ENCODE results near the gene FOXF1. TPM values are rescaled to one million over a fixed set of nuclear protein-coding genes. Genes with fewer than 3 reads are reported as not detected.

The FOXF1 gene
- total and polyA plus RNA-seq, 4 donors, result 12.2 to 34.4 (median 19.1) TPM

DNA sequence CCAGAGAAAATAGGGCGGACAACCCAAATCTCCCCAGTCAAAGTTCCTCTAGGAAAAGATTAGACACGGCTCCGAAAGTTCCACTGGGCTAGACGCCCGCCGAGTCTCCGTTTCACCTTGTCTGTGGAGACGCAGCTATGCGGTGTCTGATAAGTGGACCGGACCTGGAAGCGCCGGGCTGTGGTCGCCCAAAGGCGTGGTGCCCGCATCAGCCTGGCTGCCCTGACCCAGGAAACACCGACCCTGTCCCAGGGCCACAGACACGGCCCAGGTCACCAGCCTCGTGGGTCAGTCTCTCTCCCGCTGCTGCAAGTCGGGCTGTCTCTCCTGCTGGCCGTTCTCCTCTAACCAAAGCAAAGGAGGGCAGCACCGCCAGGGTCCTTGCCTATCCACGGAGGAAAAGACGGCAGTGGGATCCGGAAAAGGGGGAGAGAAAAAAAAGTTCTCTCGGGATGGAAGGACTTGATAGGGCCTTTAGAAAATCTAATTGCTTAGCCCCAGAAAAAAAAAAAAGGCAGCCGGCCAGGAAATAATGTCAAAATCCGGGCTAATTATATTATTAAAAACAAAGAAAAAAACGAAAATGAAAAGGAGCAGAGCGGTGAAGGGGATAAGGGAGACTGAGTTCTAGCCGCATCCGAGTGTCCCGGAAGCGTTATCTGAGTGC, 13.9 kb upstream of the FOXF1 start:
- H3K9ac ChIP-seq (ENCODE audit: insufficient read depth in 1 of 2, low read length in 2 of 2), result peak overlapping the region in 1 of 2 donors; percentile 19
- no peaks in the 10 kb centered on the region for H3K9me3 ChIP-seq (ENCODE audit: control insufficient read depth in 4 of 4, insufficient read depth in 3 of 4, low read length in 3 of 4)
- no peaks in the 10 kb centered on the region for H3K36me3 ChIP-seq (ENCODE audit: control insufficient read depth in 4 of 4, insufficient read depth in 4 of 4, low read length in 4 of 4)
- WGBS, 2 donors, result 11 to 16% methylated on average over 34 of the region's 34 CpGs
- H3K4me1 ChIP-seq (ENCODE audit: control insufficient read depth in 5 of 5, insufficient read depth in 5 of 5, low read length in 5 of 5), result peaks cover 0 to 27% (median 0%) of the 10 kb centered on the region in 5 donors
- peak overlapping the region in 1 of 2 donors; percentile 89 for H3K27ac ChIP-seq (ENCODE audit: low read depth in 1 of 2, low read length in 1 of 2)
- DNase-seq (no peak), ATAC-seq (ENCODE audit: insufficient read depth, low FRiP score) (no peak)
- peaks cover 4 to 82% (median 28%) of the 10 kb centered on the region in 3 donors for H3K27me3 ChIP-seq (ENCODE audit: control insufficient read depth in 3 of 3, insufficient read depth in 3 of 3, low read length in 2 of 3)
- peak overlapping the region; percentile 30 for H3K4me3 ChIP-seq
- TF ChIP-seq, protein P1, sequence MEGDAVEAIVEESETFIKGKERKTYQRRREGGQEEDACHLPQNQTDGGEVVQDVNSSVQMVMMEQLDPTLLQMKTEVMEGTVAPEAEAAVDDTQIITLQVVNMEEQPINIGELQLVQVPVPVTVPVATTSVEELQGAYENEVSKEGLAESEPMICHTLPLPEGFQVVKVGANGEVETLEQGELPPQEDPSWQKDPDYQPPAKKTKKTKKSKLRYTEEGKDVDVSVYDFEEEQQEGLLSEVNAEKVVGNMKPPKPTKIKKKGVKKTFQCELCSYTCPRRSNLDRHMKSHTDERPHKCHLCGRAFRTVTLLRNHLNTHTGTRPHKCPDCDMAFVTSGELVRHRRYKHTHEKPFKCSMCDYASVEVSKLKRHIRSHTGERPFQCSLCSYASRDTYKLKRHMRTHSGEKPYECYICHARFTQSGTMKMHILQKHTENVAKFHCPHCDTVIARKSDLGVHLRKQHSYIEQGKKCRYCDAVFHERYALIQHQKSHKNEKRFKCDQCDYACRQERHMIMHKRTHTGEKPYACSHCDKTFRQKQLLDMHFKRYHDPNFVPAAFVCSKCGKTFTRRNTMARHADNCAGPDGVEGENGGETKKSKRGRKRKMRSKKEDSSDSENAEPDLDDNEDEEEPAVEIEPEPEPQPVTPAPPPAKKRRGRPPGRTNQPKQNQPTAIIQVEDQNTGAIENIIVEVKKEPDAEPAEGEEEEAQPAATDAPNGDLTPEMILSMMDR (IDR thresholded peaks at IDR 0.05; ENCODE audit: control extremely low read depth, extremely low read depth), result no peak

DNA sequence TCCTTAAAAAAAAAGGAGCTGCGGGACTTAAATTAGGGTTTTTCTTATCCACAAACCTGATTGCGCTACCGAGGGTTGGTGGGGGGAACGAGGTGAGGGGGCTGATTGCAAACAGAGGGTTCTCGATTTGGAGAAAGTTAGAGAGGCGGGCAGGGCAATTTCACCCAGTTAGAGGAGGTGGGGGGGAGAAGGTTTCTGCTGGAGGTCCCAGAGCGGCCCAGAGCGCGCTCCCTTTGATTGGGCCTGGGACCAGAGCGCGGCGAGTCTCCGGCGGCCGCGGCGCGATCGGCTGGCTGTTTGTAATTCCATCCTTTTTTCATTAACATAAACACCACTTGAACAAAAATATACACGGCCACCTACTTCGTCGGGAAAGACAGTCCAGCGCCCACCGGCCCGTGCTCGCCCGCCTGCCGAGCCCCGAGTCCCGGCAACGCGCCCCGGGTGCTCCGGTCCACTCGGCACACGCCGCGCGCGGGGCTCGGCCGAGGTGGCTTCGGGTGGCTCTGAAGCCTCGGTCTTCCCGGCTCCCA, 13.3 kb upstream of the FOXF1 start:
- H3K4me3 ChIP-seq, result peak overlapping the region; percentile 30
- DNase-seq (peak; percentile 46 to 59 (median 56)), ATAC-seq (ENCODE audit: insufficient read depth, low FRiP score) (no peak)
- H3K9me3 ChIP-seq (ENCODE audit: control insufficient read depth in 4 of 4, insufficient read depth in 3 of 4, low read length in 3 of 4), result peaks cover 0 to 2% (median 0%) of the 10 kb centered on the region in 4 donors
- H3K27ac ChIP-seq (ENCODE audit: low read depth in 1 of 2, low read length in 1 of 2), result peak overlapping the region in 1 of 2 donors; percentile 78
- peaks cover 4 to 82% (median 30%) of the 10 kb centered on the region in 3 donors for H3K27me3 ChIP-seq (ENCODE audit: control insufficient read depth in 3 of 3, insufficient read depth in 3 of 3, low read length in 2 of 3)
- TF ChIP-seq, protein P1 (IDR thresholded peaks at IDR 0.05; ENCODE audit: control extremely low read depth, extremely low read depth), result no peak
- 6% methylated on average over 45 of the region's 45 CpGs for WGBS, 2 donors
- H3K4me1 ChIP-seq (ENCODE audit: control insufficient read depth in 5 of 5, insufficient read depth in 5 of 5, low read length in 5 of 5), result peaks cover 0 to 27% (median 0%) of the 10 kb centered on the region in 5 donors
- H3K36me3 ChIP-seq (ENCODE audit: control insufficient read depth in 4 of 4, insufficient read depth in 4 of 4, low read length in 4 of 4), result peaks cover 0 to 2% (median 0%) of the 10 kb centered on the region in 4 donors
- H3K9ac ChIP-seq (ENCODE audit: insufficient read depth in 1 of 2, low read length in 2 of 2), result peak overlapping the region in 1 of 2 donors; percentile 19

DNA sequence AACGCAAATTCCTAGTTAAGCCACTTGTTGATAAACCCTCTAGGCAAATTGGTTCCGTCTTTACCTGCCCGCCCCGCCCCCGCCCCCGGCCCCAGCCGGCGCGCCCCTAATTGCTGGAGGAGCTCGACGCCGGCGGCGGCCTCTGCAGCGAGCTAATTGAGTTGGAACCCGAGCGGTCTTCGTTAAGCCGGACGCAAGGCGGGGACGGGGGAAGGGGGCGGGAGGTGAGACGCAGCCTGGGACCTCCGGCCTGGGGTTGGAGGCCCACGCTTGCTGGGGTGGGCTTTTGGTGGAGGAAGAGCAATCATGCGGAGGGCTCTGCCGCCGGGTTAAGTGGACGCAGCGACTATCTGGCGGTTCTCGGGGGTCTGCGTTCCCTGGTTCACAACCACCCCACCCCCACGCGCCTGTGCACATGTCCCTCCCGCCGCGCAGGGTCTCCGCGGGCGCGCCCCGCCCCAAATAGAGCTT, 12.7 kb upstream of the FOXF1 start:
- DNase-seq (peak in 2 of 3 donors; percentile 39 to 40), ATAC-seq (ENCODE audit: insufficient read depth, low FRiP score) (no peak)
- Histone ChIP-seq H3K36me3 (ENCODE audit: control insufficient read depth in 4 of 4, insufficient read depth in 4 of 4, low read length in 4 of 4) (peaks cover 0 to 2% (median 0%) of the 10 kb centered on the region in 4 donors), H3K27me3 (ENCODE audit: control insufficient read depth in 3 of 3, insufficient read depth in 3 of 3, low read length in 2 of 3) (peaks cover 4 to 83% (median 32%) of the 10 kb centered on the region in 3 donors), H3K9me3 (ENCODE audit: control insufficient read depth in 4 of 4, insufficient read depth in 3 of 4, low read length in 3 of 4) (peaks cover 0 to 3% (median 0%) of the 10 kb centered on the region in 4 donors), H3K9ac (ENCODE audit: insufficient read depth in 1 of 2, low read length in 2 of 2) (no peak overlapping the region), H3K4me3 (peak overlapping the region; percentile 25), H3K4me1 (ENCODE audit: control insufficient read depth in 5 of 5, insufficient read depth in 5 of 5, low read length in 5 of 5) (peaks cover 0 to 27% (median 0%) of the 10 kb centered on the region in 5 donors), H3K27ac (ENCODE audit: low read depth in 1 of 2, low read length in 1 of 2) (peak overlapping the region in 1 of 2 donors; percentile 39)
- WGBS, 2 donors, result 5 to 8% methylated on average over 29 to 44 of the region's 44 CpGs
- TF ChIP-seq, protein P1 (IDR thresholded peaks at IDR 0.05; ENCODE audit: control extremely low read depth, extremely low read depth), result no peak

All from lung (tissue), 12 donors.